GM12878 (cell line): ENCODE results near the gene EEF1E1. TPM values are rescaled to one million over a fixed set of nuclear protein-coding genes. Genes with fewer than 3 reads are reported as not detected.

ENCODE experiments used
- ATAC-seq: fragments of 200-7000 bp; cut with Tn5 transposase; 3 replicates; pipeline ENCODE4 v1.9.1; 2020; ENCODE audit warnings: mild to moderate bottlenecking, moderate library complexity
- BruUV-seq: library from RNA; stranded (reverse); fragments of 400-500 nt; replicated peaks from 2 replicates; lab custom pipeline; 2021; lab: Mats Ljungman, UMichigan
- CTCF ChIA-PET: fragments of 300-600 bp; sonication (Branson Sonifier 250); formaldehyde crosslinking; extraction: SDS; loops from one replicate; lab custom pipeline; 2021; ENCODE audit warnings: inconsistent platforms; lab: Yijun Ruan, JAX
- POLR2A ChIA-PET: fragments of 350-600 bp; formaldehyde crosslinking; extraction: SDS; loops from one replicate; lab custom pipeline; 2021; ENCODE audit warnings: inconsistent platforms; lab: Charles Lee
- RAD21 ChIA-PET: fragments of 300-600 bp; sonication (Branson Sonifier 250); formaldehyde crosslinking; loops from one replicate; lab custom pipeline; 2023; ENCODE audit warnings: antibody characterized with exemption; ENCODE audit not compliant: unreplicated experiment; lab: Charles Lee
- SMC1A ChIA-PET: fragments of 300-600 bp; sonication (Branson Sonifier 250); formaldehyde crosslinking; loops from one replicate; lab custom pipeline; 2023; ENCODE audit not compliant: unreplicated experiment, uncharacterized antibody; lab: Charles Lee
- DNase-seq: peaks from one replicate; pipeline ENCODE4 v3.0.0-alpha.2; 2011; ENCODE audit warnings: low read depth, low spot score
- FAIRE-seq: peaks from 3 replicates; lab custom pipeline; 2011; peaks lifted over from hg19 to GRCh38; lab: Jason Lieb, UNC
- H2AFZ ChIP-seq: 2 replicates; pipeline ENCODE4 v1.6.0; 2011; ENCODE audit warnings: low read depth, low read length, control low read depth; ENCODE audit not compliant: control insufficient read depth
- H3K27ac ChIP-seq: 2 replicates; pipeline ENCODE4 v1.5.1; 2011; ENCODE audit warnings: control low read depth; ENCODE audit not compliant: control insufficient read depth, insufficient read depth
- H3K27me3 ChIP-seq, 2 experiments: replicated peaks in 1 of 2; 2 replicates each; pipeline versions ENCODE4 v1.6.0 to v1.6.1; 2011; ENCODE audit warnings: low read length in 1 of 2; ENCODE audit not compliant: control insufficient read depth in 2 of 2, insufficient read depth in 2 of 2
- H3K36me3 ChIP-seq, 2 experiments: 2 replicates each; pipeline ENCODE4 v1.5.1; 2011; ENCODE audit warnings: low read length in 1 of 2; ENCODE audit not compliant: control insufficient read depth in 2 of 2, insufficient read depth in 2 of 2
- H3K4me1 ChIP-seq: 2 replicates; pipeline ENCODE4 v1.6.1; 2011; ENCODE audit warnings: mild to moderate bottlenecking, low read length, moderate library complexity, mixed read lengths; ENCODE audit not compliant: control insufficient read depth, insufficient read depth
- H3K4me2 ChIP-seq: 2 replicates; pipeline ENCODE4 v1.6.0; 2011; ENCODE audit warnings: control low read depth; ENCODE audit not compliant: control insufficient read depth, insufficient read depth
- H3K4me3 ChIP-seq: fragments of 200-600 bp; sonication (generic); 2 replicates; pipeline ENCODE4 v1.5.1; 2016
- H3K79me2 ChIP-seq: 2 replicates; pipeline ENCODE4 v1.6.0; 2011; ENCODE audit warnings: low read length; ENCODE audit not compliant: control insufficient read depth, insufficient read depth
- H3K9ac ChIP-seq: 2 replicates; pipeline ENCODE4 v1.8.0; 2011; ENCODE audit warnings: low read length, control low read depth, mixed read lengths; ENCODE audit not compliant: control insufficient read depth, insufficient read depth
- H3K9me3 ChIP-seq: replicated peaks from 3 replicates; pipeline ENCODE4 v1.5.1; 2011; ENCODE audit warnings: mild to moderate bottlenecking, low read length; ENCODE audit not compliant: control insufficient read depth, insufficient read depth
- H4K20me1 ChIP-seq: 2 replicates; pipeline ENCODE4 v1.6.0; 2011; ENCODE audit not compliant: control insufficient read depth, insufficient read depth
- ATF7 ChIP-seq: fragments of 450-650 bp; IDR thresholded peaks from 2 replicates; pipeline ENCODE4 v1.6.1; 2016; ENCODE audit warnings: low read depth, mild to moderate bottlenecking
- CHD1 ChIP-seq: IDR thresholded peaks from 2 replicates; pipeline ENCODE4 v1.6.1; 2012; ENCODE audit warnings: low read depth, low read length, improper control_type of control experiment
- CREM ChIP-seq: IDR thresholded peaks from 2 replicates; pipeline ENCODE4 v1.6.1; 2014; ENCODE audit warnings: antibody characterized with exemption, low read depth
- ESRRA ChIP-seq: IDR thresholded peaks from 2 replicates; pipeline ENCODE4 v1.6.1; 2012; ENCODE audit warnings: mild to moderate bottlenecking, low read length, improper control_type of control experiment
- EZH2 ChIP-seq: IDR thresholded peaks from 2 replicates; pipeline ENCODE4 v1.6.1; 2012; ENCODE audit warnings: low read depth, mild to moderate bottlenecking, control low read depth, inconsistent platforms, low read length, borderline replicate concordance; ENCODE audit not compliant: control insufficient read depth
- FOXM1 ChIP-seq: IDR thresholded peaks from 2 replicates; pipeline ENCODE4 v1.6.1; 2012; ENCODE audit warnings: low read depth, mild to moderate bottlenecking, inconsistent platforms, low read length, moderate library complexity
- HDAC2 ChIP-seq: fragments of 200-600 bp; sonication (generic); IDR thresholded peaks from 2 replicates; pipeline ENCODE4 v1.6.1; 2017
- POLR2A ChIP-seq: IDR thresholded peaks from 2 replicates; pipeline ENCODE4 v1.6.1; 2011; ENCODE audit warnings: low read depth, mild to moderate bottlenecking, low read length
- STAT3 ChIP-seq: IDR thresholded peaks from 2 replicates; pipeline ENCODE4 v1.6.1; 2011; ENCODE audit warnings: low read depth, low read length, improper control_type of control experiment
- TCF3 ChIP-seq: IDR thresholded peaks from 2 replicates; pipeline ENCODE4 v1.6.1; 2012; ENCODE audit warnings: low read depth, mild to moderate bottlenecking, low read length, borderline replicate concordance; ENCODE audit not compliant: insufficient read depth
- USF1 ChIP-seq: IDR thresholded peaks from 2 replicates; pipeline ENCODE4 v1.6.1; 2011; ENCODE audit warnings: borderline replicate concordance, low read depth, mild to moderate bottlenecking, moderate library complexity, mixed read lengths, low read length; ENCODE audit not compliant: insufficient read depth; ENCODE audit errors: extremely low read length
- USF2 ChIP-seq: IDR thresholded peaks from 2 replicates; pipeline ENCODE4 v1.6.1; 2011; ENCODE audit warnings: low read depth, low read length, improper control_type of control experiment, borderline replicate concordance
- WGBS: methylation state at CpG from one replicate; pipeline ENCODE4 v1.1.6; 2016; ENCODE audit warnings: low lambda C conversion rate; ENCODE audit not compliant: insufficient replicate concordance, insufficient coverage; ENCODE audit errors: missing lambda C conversion rate; 5-methylcytosine and 5-hydroxymethylcytosine counted together
- in situ Hi-C: fragments of 300-500 bp; cut with MboI; formaldehyde crosslinking; loops from 9 replicates; pipeline ENCODE4 v1.14.3; 2018; ENCODE audit warnings: mixed read lengths
- intact Hi-C: fragments of 100-400 bp; cut with micrococcal nuclease; formaldehyde crosslinking; loops from one replicate; pipeline ENCODE4 v1.14.2; 2022; ENCODE audit not compliant: unreplicated experiment
- polyA plus RNA-seq, 11 experiments: library from polyadenylated mRNA; depleted of rRNA in 4 of 11; unstranded in 6 of 11; stranded (reverse) in 5 of 11; fragments of >200 nt; fragmentation: Nextera tagmentation in 4 of 11; fragmentation: Illumina TruSeq in 1 of 11; extraction: Ambion mirVana in 4 of 11; extraction: Trizol in 1 of 11; gene quantifications; 1 replicate in 1 of 11; 2 replicates in 10 of 11; pipeline versions ENCODE4 v1.2.1 to v1.2.3, GENCODE V29; 2011 to 2016; ENCODE audit warnings: inconsistent platforms in 2 of 11, missing spikeins in 2 of 11, low read depth in 1 of 11
- total RNA-seq, 4 experiments: library from RNA; depleted of rRNA in 3 of 4; stranded (reverse); fragments of >200 nt in 3 of 4; fragmentation: Illumina TruSeq in 1 of 4; extraction: Trizol in 1 of 4; gene quantifications; 2 replicates each; pipeline versions ENCODE4 v1.2.1 to v1.2.3, GENCODE V29; 2013 to 2021
- TF ChIP-seq, protein P1 (sequence below): fragments of 450-650 bp; conservative IDR thresholded peaks from 2 replicates; pipeline ENCODE4 v1.6.1; 2017; ENCODE audit warnings: mild to moderate bottlenecking, moderate library complexity
- TF ChIP-seq, protein P2 (sequence below): fragments of 450-650 bp; IDR thresholded peaks from 2 replicates; pipeline ENCODE4 v1.6.1; 2017; ENCODE audit warnings: mild to moderate bottlenecking, moderate library complexity

Gene EEF1E1
- total and polyA plus RNA-seq, 10 of the 15 experiments (the other 5 are each of a cell fraction or from before 2014, with no cell fraction given) = 55.3 to 668 (median 121) TPM

GRCh38 chr6:8075704-8076103, 26.6 kb downstream of the EEF1E1 start:
- SMC1A ChIA-PET = interaction anchor here (1.0 kb wide), 1 partner anchor 8 kb away, joined by 3 read pairs; no protein-coding TSS in a partner anchor
- no TSS peak for BruUV-seq
- no peak for TF ChIP-seq USF2
- TF ChIP-seq CHD1 = no peak
- TF ChIP-seq ESRRA = no peak
- TF ChIP-seq EZH2 = no peak
- TF ChIP-seq ATF7 = no peak
- TF ChIP-seq FOXM1 = no peak
- TF ChIP-seq CREM = no peak
- TF ChIP-seq, protein P1, sequence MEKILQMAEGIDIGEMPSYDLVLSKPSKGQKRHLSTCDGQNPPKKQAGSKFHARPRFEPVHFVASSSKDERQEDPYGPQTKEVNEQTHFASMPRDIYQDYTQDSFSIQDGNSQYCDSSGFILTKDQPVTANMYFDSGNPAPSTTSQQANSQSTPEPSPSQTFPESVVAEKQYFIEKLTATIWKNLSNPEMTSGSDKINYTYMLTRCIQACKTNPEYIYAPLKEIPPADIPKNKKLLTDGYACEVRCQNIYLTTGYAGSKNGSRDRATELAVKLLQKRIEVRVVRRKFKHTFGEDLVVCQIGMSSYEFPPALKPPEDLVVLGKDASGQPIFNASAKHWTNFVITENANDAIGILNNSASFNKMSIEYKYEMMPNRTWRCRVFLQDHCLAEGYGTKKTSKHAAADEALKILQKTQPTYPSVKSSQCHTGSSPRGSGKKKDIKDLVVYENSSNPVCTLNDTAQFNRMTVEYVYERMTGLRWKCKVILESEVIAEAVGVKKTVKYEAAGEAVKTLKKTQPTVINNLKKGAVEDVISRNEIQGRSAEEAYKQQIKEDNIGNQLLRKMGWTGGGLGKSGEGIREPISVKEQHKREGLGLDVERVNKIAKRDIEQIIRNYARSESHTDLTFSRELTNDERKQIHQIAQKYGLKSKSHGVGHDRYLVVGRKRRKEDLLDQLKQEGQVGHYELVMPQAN = no peak
- no peak for TF ChIP-seq TCF3
- no peak for TF ChIP-seq POLR2A
- no peak for TF ChIP-seq USF1
- TF ChIP-seq, protein P2, sequence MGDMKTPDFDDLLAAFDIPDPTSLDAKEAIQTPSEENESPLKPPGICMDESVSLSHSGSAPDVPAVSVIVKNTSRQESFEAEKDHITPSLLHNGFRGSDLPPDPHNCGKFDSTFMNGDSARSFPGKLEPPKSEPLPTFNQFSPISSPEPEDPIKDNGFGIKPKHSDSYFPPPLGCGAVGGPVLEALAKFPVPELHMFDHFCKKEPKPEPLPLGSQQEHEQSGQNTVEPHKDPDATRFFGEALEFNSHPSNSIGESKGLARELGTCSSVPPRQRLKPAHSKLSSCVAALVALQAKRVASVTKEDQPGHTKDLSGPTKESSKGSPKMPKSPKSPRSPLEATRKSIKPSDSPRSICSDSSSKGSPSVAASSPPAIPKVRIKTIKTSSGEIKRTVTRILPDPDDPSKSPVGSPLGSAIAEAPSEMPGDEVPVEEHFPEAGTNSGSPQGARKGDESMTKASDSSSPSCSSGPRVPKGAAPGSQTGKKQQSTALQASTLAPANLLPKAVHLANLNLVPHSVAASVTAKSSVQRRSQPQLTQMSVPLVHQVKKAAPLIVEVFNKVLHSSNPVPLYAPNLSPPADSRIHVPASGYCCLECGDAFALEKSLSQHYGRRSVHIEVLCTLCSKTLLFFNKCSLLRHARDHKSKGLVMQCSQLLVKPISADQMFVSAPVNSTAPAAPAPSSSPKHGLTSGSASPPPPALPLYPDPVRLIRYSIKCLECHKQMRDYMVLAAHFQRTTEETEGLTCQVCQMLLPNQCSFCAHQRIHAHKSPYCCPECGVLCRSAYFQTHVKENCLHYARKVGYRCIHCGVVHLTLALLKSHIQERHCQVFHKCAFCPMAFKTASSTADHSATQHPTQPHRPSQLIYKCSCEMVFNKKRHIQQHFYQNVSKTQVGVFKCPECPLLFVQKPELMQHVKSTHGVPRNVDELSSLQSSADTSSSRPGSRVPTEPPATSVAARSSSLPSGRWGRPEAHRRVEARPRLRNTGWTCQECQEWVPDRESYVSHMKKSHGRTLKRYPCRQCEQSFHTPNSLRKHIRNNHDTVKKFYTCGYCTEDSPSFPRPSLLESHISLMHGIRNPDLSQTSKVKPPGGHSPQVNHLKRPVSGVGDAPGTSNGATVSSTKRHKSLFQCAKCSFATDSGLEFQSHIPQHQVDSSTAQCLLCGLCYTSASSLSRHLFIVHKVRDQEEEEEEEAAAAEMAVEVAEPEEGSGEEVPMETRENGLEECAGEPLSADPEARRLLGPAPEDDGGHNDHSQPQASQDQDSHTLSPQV = no peak
- TF ChIP-seq HDAC2 = no peak
- no peak for TF ChIP-seq STAT3

More at GRCh38 chr6:8075704-8076103, 26.6 kb downstream of the EEF1E1 start:
- no peaks in the 10 kb centered on the region for H3K79me2 ChIP-seq
- ChIA-PET CTCF (no interaction called here), POLR2A (no interaction called here), RAD21 (no interaction called here)
- in situ Hi-C loops = no loop called here
- no peak for DNase-seq
- no peak overlapping the region for H3K4me2 ChIP-seq
- no peaks in the 10 kb centered on the region for H3K27me3 ChIP-seq
- H4K20me1 ChIP-seq = no peaks in the 10 kb centered on the region
- H3K4me1 ChIP-seq = peaks cover 3% of the 10 kb centered on the region; the same call in 1 of the 2 replicates
- H3K9ac ChIP-seq = no peak overlapping the region
- intact Hi-C loops = no loop called here
- no peak overlapping the region for H2AFZ ChIP-seq
- H3K36me3 ChIP-seq = peaks cover 0 to 4% of the 10 kb centered on the region in 2 experiments; a peak in 2 of 4 replicates
- H3K27ac ChIP-seq = no peak overlapping the region
- H3K4me3 ChIP-seq = no peak overlapping the region
- no peak for FAIRE-seq
- no peaks in the 10 kb centered on the region for H3K9me3 ChIP-seq
- ATAC-seq = no peak
- WGBS = 49% methylated on average over 3 of the region's 3 CpGs
